GM18505 (cell line): ENCODE data around the gene LIN37.

Experiments
- ATAC-seq: cut with Tn5 transposase; IDR thresholded peaks from one replicate; pipeline ENCODE4 v1.9.1; 2021; ENCODE audit not compliant: unreplicated experiment
- POLR2A ChIP-seq: IDR thresholded peaks from 4 replicates; pipeline ENCODE4 v1.6.1; 2011; ENCODE audit warnings: borderline replicate concordance; ENCODE audit not compliant: insufficient read depth, insufficient read length; ENCODE audit errors: extremely low read depth

LIN37 gene

DNA sequence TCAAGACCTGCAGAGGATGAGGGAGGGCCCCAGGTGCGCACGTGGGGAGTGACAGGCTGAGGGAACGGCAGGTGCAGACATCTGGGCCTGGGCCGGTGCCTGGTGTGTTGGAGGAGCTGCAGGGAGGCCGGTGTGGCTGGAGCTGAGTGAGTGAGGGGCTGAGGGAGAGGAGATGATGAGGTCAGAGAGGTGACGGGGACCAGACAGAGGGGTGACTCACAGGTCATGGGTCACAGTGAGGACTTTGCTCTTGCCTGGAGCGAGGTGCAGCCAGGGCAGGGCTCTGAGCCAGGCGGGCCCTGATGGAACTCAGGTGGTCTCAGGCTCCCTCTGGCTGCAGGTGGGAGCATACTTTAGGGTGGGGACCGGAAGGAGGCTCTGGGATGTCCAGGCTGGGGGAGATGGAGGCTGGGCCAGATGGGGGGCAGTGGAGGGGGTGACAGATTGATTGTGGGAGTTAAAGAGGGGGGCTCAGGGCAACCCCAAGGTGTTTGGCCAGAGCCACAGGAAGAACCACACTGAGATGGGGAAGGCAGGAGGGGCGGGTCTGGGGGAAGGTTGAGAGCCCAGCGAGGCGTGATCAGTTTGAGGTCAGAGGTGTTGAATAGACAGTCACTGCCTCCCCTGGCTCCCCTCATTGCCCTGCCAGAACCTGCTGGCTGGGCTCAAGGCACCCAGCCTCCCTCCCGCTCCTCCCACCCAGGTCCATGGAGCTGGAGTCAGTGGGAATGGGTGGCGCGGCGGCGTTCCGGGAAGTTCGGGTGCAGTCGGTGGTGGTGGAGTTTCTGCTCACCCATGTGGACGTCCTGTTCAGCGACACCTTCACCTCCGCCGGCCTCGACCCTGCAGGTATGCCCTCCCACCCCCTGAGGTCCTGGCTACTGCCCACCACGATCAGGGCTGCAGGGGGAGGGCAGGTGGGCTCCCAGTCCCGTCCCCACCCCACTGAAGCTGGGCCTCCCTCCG is 35.4 kb downstream of the LIN37 start:
- no peak for TF ChIP-seq POLR2A
- no peak for ATAC-seq

DNA sequence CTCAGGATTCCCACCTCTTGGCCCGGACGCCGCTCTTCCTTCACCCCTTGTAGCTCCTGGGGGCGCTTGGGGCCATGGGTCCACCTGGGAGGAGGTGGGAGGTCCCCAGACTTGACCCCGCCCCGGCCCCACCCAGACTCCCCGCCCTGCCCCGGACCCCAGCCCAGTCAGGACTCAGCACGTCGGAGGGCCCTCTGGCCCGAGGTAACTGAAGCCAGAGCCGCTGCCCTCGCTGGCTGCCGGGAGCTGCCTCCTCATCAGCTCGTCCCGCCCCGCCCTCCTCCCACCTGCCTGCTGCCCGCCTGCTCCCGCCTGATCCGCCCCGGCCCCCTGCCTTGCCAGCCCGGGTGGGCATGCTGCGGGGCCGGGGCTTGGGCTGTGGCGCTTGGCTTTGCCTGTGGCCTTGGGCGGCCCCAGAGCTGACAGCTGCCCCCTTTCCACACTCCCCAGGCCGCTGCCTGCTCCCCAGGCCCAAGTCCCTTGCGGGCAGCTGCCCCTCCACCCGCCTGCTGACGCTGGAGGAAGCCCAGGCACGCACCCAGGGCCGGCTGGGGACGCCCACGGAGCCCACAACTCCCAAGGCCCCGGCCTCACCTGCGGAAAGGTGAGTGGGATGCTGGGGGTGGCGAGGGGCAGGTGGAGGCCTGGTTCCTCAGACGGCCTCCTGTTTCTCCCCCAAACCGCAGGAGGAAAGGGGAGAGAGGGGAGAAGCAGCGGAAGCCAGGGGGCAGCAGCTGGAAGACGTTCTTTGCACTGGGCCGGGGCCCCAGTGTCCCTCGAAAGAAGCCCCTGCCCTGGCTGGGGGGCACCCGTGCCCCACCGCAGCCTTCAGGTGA is 36.3 kb downstream of the LIN37 start:
- no peak for ATAC-seq
- TF ChIP-seq POLR2A: no peak

DNA sequence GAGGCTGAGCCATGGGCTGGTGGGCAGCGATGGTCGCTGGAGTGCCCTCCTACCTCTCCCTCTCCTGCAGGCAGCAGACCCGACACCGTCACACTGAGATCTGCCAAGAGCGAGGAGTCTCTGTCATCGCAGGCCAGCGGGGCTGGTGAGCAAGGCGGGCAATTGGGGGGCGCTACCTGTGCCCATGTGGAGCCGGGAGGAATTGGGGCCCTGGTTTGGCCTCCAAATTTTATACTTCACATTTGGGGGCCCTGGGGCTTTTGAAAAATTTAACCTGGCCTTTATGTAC is 36.9 kb downstream of the LIN37 start:
- ATAC-seq: no peak
- no peak for TF ChIP-seq POLR2A

- TF ChIP-seq POLR2A: no peak
- ATAC-seq: no peak
Observed at GRCh38 chr19:35786299-35787160, 38.2 kb downstream of the LIN37 start.

- no peak for TF ChIP-seq POLR2A
- ATAC-seq: no peak
Observed at GRCh38 chr19:35787227-35787799, 38.9 kb downstream of the LIN37 start.

DNA sequence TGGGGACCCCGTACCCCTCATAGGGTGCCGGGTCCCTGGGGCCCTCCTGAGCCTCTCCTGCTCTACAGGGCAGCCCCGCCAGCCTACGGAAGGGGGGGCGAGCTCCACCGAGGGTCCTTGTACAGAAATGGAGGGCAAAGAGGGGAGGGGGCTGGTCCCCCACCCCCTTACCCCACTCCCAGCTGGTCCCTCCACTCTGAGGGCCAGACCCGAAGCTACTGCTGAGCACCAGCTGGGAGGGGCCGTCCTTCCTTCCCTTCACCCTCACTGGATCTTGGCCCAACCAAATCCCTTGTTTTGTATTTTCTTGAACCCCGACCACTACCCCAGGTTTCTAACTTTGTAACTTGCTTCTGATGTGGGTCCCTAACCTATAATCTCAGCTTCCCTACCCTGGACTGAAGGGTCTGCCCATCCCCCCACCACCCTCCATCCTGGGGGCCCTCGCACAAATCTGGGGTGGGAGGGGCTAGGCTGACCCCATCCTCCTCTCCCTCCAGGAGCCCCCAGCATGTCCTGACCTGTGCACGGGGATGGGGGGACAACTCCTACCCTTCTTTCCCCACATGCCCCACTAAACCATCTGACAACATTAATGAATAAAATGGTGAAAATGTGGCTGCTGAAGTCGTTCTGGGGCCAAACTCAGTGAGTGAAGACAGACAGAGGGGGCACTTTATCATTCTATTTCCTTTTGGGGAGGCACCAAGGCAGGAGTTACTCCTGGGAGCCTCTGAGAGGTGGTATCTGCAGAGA is 40.0 kb downstream of the LIN37 start:
- no peak for ATAC-seq
- TF ChIP-seq POLR2A: no peak

DNA sequence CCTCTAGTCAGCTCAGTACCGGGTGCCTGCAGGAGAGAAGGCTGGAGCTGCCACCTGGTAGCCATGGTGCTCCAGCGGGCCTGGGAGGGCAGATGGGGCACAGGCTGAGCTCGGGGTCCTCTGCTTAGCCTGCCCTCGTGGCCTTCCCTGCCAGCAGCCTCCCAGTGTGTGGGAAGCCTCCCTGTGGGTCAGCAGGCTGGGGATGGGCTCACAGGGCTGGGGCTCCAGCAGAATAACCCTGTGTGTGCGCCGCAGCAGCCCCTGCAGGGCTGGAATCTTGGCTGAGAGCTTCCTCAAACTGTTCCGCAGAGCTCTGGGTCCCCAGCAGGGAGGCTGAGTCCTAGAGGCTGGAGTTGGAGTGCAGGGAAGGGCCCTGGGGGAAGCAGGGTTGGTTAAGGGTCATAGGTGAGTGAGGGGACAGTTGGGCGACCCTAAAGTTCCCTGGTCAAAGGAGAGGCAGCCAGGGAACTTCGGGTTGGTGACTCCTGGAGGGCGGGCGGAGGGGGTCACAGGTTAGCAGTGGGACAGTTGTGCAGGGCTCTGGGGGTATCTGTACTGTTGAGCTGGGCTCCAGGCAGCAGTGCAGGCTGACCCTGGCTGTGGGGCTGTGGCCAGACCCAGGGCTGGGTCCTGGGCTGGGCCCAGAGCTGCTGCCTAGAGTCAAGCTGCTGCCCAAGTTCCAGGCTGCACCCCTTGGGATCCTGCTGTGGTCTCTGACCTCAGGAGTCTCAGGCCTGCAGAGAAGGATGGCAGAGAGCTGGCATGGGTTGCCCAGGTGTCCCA is 41.0 kb downstream of the LIN37 start:
- no peak for TF ChIP-seq POLR2A
- ATAC-seq: no peak

DNA sequence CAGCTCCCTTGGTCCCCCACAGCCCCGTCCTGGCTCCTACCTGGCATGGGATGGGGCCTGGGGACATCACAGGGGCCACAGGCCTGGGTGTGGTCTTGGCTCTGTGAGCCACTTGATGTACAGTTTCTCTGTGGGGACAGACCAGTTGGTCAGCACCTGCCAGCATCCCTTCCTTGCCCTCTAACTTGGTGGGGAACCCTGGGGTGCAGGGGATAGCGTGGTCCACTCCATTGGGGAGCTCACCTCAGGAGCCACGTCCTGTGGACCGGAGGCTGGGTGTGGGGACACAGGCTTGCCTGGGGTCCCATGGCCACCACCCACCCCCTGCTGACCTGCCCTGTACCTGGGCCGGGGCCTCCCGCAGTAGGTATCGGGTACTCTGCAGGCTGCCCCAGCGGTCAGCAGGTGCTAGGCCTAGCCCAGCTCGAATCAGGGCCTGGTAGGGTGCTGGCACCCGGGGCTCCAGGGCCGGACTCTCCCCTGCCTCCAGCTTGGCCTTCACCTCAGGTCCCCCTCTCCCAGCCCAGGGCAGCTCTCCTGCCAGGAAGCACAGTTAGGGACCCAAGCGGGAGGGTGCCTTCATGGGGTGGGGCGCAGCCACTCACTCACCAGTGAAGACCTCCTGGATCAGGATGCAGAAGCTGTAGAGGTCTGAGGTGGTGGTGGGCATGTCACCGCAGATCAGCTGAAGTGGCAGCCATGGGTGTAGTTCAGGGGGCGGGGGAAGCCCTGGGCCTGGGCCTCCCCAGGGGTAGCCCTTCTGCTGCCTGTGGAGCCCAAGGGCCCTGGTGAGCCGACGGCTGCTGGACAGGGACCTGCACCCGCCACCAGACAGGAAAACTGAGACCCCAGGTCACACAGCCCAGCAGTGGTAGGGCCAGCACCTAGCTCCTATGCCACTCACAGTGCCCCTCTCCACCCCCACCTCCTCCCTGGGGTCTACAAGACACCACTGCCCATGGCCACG is 41.9 kb downstream of the LIN37 start:
- no peak for ATAC-seq
- TF ChIP-seq POLR2A: no peak

GRCh38 chr19:35790981-35791813 is 42.8 kb downstream of the LIN37 start:
- TF ChIP-seq POLR2A: no peak
- ATAC-seq: no peak

DNA sequence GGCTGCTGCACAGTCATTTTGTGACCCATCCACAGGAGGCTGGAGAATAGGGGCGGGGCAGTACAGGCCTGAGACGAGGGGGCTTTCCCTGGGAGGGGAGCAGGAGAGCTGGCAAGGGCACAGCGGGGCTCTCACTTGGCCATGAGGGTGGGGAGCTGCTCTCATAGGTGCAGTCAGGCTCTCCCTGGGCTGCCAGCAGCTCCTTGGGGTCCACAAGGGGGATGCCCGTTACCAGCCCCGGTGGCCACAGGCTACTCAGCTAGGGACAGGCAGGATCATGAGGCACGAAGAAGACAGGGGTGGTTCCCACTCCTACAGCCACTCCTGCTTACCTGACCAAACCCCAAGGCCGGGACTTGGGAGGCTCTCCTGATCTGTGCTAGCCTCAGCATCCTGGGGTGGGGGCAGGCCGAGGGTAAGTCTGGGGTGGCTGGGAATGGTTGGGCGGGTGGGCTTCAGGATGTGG is 43.5 kb downstream of the LIN37 start:
- TF ChIP-seq POLR2A: no peak
- ATAC-seq: no peak
